Heart left ventricle (tissue), 16 donors: ENCODE data around the gene ELMOD3. TPM values are rescaled to one million over a fixed set of nuclear protein-coding genes. Genes with fewer than 3 reads are reported as not detected.

Experiments used
- ATAC-seq, 4 donors: fragments of 200-7000 bp; cut with Tn5 transposase; one replicate each; pipeline ENCODE4 v1.9.1; 2020 to 2022; ENCODE audit warnings: moderate library complexity in 4 of 4, mild to moderate bottlenecking in 3 of 4, moderate number of reproducible peaks in 1 of 4
- DNase-seq, 5 donors: peaks; one replicate each; pipeline ENCODE4 v3.0.0-alpha.2; 2020
- H3K27ac ChIP-seq, 12 donors: fragments of 200-600 bp; sonication (generic) in 4 of 12; one replicate each; pipeline versions ENCODE4 v1.5.0 to v1.8.0; 2016 to 2022; ENCODE audit warnings: mild to moderate bottlenecking in 2 of 12
- H3K27me3 ChIP-seq, 9 donors: fragments of 200-600 bp; sonication (generic) in 2 of 9; one replicate each; pipeline versions ENCODE4 v1.5.1 to v1.8.0; 2016 to 2022; ENCODE audit warnings: mild to moderate bottlenecking in 3 of 9
- H3K36me3 ChIP-seq, 9 donors: fragments of 200-600 bp; sonication (generic) in 2 of 9; one replicate each; pipeline versions ENCODE4 v1.5.0 to v1.8.0; 2018 to 2022; ENCODE audit warnings: mild to moderate bottlenecking in 2 of 9
- H3K4me1 ChIP-seq, 12 donors: fragments of 200-600 bp; sonication (generic) in 4 of 12; one replicate each; pipeline versions ENCODE4 v1.5.0 to v1.8.0; 2016 to 2022; ENCODE audit warnings: mild to moderate bottlenecking in 3 of 12
- H3K4me3 ChIP-seq, 12 donors: fragments of 200-600 bp; sonication (generic) in 4 of 12; one replicate each; pipeline versions ENCODE4 v1.5.0 to v1.8.0; 2017 to 2022; ENCODE audit warnings: mild to moderate bottlenecking in 9 of 12, moderate library complexity in 4 of 12
- H3K9me3 ChIP-seq, 12 donors: fragments of 200-600 bp; sonication (generic) in 4 of 12; one replicate each; pipeline versions ENCODE4 v1.5.0 to v1.8.0; 2016 to 2022; ENCODE audit warnings: mild to moderate bottlenecking in 1 of 12
- POLR2A ChIP-seq, 2 donors: fragments of 450-650 bp; IDR thresholded peaks; one replicate each; pipeline ENCODE4 v1.6.1; 2017; ENCODE audit warnings: antibody characterized with exemption in 2 of 2, mild to moderate bottlenecking in 2 of 2, moderate library complexity in 2 of 2
- WGBS, 4 donors: extraction: QIAGEN DNeasy Blood & Tissue Kit in 2 of 4; methylation state at CpG; one replicate each; pipeline versions ENCODE4 v1.1.5 to v1.1.7; 2013 to 2018; 5-methylcytosine and 5-hydroxymethylcytosine counted together
- intact Hi-C, 10 donors: fragments of 100-400 bp; cut with DNase I; formaldehyde crosslinking; loops; one replicate each; pipeline versions ENCODE4 v1.11.1 to v1.14.2; 2022
- polyA plus RNA-seq, 2 donors: library from polyadenylated mRNA; stranded (reverse); fragments of 200-250 nt; gene quantifications; one replicate each; pipeline ENCODE4 v1.2.3, GENCODE V29; 2013
- total RNA-seq, 9 donors: library from RNA; depleted of rRNA in 2 of 9; stranded (reverse); fragments of >200 nt in 2 of 9; fragmentation: NEBNext Ultra II Directional in 3 of 9; extraction: Animal tissue kit (Norgen Biotek cat#: 25700) in 3 of 9; gene quantifications; one replicate each; pipeline versions ENCODE4 v1.1.0 to v1.2.4, GENCODE V29; 2016 to 2023
- TF ChIP-seq, protein P1 (sequence below), 12 donors: fragments of 200-600 bp; sonication (generic) in 4 of 12; IDR thresholded peaks; one replicate each; pipeline versions ENCODE4 v1.5.0 to v1.8.0; 2018 to 2022; ENCODE audit warnings: antibody characterized with exemption in 12 of 12, mild to moderate bottlenecking in 5 of 12
- donor health status: ischemic (EF 13 %, LVEDD 7.1; RV severe dilation, severe dysfunction).
- donor health status: healthy with polysubstance abuse.
- donor health status: DM: no; HTN: yes; CAD: no.
- donor health status: DM: no; HTN: no; CAD: no.
- donor health status: ischemic (EF 25% LVEDD 6.9; RV normal size, moderate dysfunction).
- donor health status: ischemic (EF 25% LVEDD 5.7; RV mildly dilated, moderate dysfunction).
- donor health status: healthy.
- donor health status: DM: yes; HTN: yes; CAD: no.
- donor health status: ischemic (EF 35%, LVEDD 5.7; RV mildly dilated, moderate dysfunction).
- donor health status: nonischemic (EF 11% LVEDD 7.7; RV severe dilation, severe dysfunction).
- donor health status: DM: yes; HTN: yes; CAD: no.
- donor health status: PGD.
- donor health status: ischemic (EF 29% LVEDD 5.4; RV normal size, mild dysfunction).
- donor health status: nonischemic (EF 23%, LVEDD 6.1; RV moderate dilation, normal function).

Gene ELMOD3
- total and polyA plus RNA-seq, 11 donors = 6.0 to 18.0 (median 10.2) TPM

DNA sequence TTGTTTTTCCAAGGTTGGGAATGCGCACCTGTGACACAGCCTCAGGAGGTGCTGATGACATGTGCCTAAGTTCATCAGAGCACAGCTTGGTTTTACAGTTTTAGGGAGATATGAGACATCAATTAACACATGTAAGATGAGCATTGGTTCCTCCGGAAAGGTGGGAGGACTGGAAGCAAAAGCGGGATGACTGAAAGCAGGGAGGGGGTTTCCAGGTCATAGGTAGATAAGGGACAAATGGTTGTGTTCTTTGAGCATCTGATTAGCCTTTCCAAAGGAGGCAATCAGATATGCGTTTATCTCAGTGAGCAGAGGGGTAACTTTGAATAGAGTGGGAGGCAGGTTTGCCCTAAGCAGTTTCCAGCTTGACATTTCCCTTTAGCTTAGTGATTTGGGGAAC is 29.3 kb downstream of the ELMOD3 start:
- H3K4me3 ChIP-seq = no peak overlapping the region
- no peaks in the 10 kb centered on the region for H3K27me3 ChIP-seq
- no peak for TF ChIP-seq POLR2A (IDR thresholded peaks at IDR 0.05)
- TF ChIP-seq, protein P1, sequence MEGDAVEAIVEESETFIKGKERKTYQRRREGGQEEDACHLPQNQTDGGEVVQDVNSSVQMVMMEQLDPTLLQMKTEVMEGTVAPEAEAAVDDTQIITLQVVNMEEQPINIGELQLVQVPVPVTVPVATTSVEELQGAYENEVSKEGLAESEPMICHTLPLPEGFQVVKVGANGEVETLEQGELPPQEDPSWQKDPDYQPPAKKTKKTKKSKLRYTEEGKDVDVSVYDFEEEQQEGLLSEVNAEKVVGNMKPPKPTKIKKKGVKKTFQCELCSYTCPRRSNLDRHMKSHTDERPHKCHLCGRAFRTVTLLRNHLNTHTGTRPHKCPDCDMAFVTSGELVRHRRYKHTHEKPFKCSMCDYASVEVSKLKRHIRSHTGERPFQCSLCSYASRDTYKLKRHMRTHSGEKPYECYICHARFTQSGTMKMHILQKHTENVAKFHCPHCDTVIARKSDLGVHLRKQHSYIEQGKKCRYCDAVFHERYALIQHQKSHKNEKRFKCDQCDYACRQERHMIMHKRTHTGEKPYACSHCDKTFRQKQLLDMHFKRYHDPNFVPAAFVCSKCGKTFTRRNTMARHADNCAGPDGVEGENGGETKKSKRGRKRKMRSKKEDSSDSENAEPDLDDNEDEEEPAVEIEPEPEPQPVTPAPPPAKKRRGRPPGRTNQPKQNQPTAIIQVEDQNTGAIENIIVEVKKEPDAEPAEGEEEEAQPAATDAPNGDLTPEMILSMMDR (IDR thresholded peaks at IDR 0.05) = no peak
- WGBS, 4 donors = 68 to 86% (median 73%) methylated on average over 4 of the region's 4 CpGs
- H3K36me3 ChIP-seq = peaks cover 0 to 97% (median 78%) of the 10 kb centered on the region in 9 donors
- intact Hi-C loops = no loop called here
- ATAC-seq (no peak), DNase-seq (no peak)
- no peaks in the 10 kb centered on the region for H3K9me3 ChIP-seq
- no peak overlapping the region for H3K27ac ChIP-seq
- no peaks in the 10 kb centered on the region for H3K4me1 ChIP-seq

DNA sequence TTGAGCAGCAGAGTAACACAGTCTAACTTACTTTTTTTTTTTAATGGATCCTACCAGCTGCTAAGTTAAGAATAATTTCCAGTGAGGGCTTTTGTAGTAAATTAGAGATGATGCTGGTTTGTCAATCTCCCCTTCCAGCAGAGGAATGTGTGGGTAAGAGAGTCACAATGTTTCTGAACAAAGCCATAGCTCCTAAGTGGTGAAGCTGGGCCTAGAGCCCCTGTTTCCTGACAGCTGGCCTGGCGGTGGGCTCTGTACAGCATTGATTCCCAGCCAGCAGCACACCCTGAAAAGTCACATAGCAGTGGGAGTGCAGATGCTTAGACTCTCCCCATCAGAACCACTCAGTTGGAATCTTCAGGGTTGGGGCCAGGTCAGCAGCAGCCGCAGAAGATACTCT is 31.2 kb downstream of the ELMOD3 start:
- Histone ChIP-seq H3K9me3 (no peaks in the 10 kb centered on the region), H3K27me3 (no peaks in the 10 kb centered on the region), H3K36me3 (peaks cover 0 to 97% (median 79%) of the 10 kb centered on the region in 9 donors), H3K27ac (no peak overlapping the region), H3K4me3 (no peak overlapping the region), H3K4me1 (no peaks in the 10 kb centered on the region)
- 72 to 92% (median 81%) methylated on average over 2 of the region's 2 CpGs for WGBS, 4 donors
- no peak for TF ChIP-seq POLR2A (IDR thresholded peaks at IDR 0.05)
- TF ChIP-seq, protein P1 (IDR thresholded peaks at IDR 0.05) = no peak
- no peak for ATAC-seq
- DNase-seq = no peak
- intact Hi-C loops = no loop called here

DNA sequence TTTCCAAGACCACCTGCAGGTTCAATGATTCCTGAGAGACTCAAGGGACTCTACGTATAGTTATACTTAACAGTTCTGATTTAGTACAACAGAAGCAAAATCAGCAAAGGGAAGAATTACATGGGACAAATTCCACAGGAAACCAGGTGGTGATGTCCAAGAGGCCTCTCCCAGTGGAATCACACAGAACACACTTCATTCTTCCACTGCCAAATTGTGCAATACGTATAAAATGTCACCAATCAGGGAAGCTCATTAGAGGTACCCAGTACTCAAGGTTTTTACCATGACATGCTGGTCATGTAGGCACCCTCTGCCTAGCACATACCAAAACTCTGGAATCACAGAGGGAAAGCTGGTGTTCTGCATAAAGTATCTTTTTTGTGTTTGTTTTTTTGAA is 33.2 kb downstream of the ELMOD3 start:
- DNase-seq (no peak), ATAC-seq (no peak)
- Histone ChIP-seq H3K27ac (no peak overlapping the region), H3K4me1 (no peaks in the 10 kb centered on the region), H3K9me3 (no peaks in the 10 kb centered on the region), H3K4me3 (no peak overlapping the region), H3K27me3 (no peaks in the 10 kb centered on the region), H3K36me3 (peaks cover 0 to 90% (median 79%) of the 10 kb centered on the region in 9 donors)
- intact Hi-C loops = no loop called here
- TF ChIP-seq, protein P1 (IDR thresholded peaks at IDR 0.05) = no peak
- TF ChIP-seq POLR2A (IDR thresholded peaks at IDR 0.05) = no peak
- WGBS, 4 donors = 84 to 92% (median 89%) methylated on average over 2 of the region's 2 CpGs

DNA sequence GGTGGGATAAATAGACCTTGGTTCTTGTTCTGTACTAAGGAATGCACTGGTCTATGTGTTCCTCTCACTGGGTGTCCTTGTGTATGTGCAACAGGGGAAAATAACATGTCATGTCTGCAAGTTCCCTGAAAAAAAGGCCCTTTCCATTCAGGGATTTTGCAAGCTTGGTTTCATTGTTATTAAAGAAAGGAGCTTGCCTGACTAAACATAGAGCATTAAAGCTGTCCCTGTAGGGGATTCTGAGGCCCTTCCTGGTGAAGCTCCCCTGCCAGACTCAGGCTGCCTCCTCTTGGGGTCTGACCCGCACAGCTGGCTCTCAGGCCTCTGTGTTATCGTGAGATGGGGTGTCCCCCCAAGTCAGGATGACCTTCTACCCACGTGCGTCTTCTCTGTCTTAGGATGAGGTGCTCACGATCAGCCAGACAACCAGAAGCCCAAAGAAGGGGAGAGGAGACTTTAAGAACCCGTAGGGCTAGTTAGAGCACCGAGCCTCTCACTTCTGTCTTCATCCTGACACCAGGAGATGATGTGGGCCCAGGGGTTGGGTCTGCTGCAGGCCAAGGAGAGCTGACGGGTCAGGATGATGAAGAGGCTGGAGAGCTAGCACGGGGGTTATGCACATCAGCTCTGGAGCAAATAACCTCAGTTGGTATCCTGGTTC is 34.4 kb downstream of the ELMOD3 start:
- no peaks in the 10 kb centered on the region for H3K27me3 ChIP-seq
- no peak for DNase-seq
- H3K27ac ChIP-seq = no peak overlapping the region
- TF ChIP-seq POLR2A (IDR thresholded peaks at IDR 0.05) = no peak
- TF ChIP-seq, protein P1 (IDR thresholded peaks at IDR 0.05) = no peak
- intact Hi-C loops = no loop called here
- H3K9me3 ChIP-seq = no peaks in the 10 kb centered on the region
- no peaks in the 10 kb centered on the region for H3K4me1 ChIP-seq
- peaks cover 0 to 91% (median 71%) of the 10 kb centered on the region in 9 donors for H3K36me3 ChIP-seq
- WGBS, 4 donors = 90 to 96% (median 92%) methylated on average over 6 to 9 of the region's 9 CpGs
- no peak for ATAC-seq
- H3K4me3 ChIP-seq = no peak overlapping the region
